Progenitor cell of endocrine pancreas (in vitro differentiated cells): ENCODE data around the gene ARHGAP6. TPM values are rescaled to one million over a fixed set of nuclear protein-coding genes. Genes with fewer than 3 reads are reported as not detected.
"Not testable (repeated sequence)": the region's sequence is repeated elsewhere in the genome, so short reads cannot be mapped to it uniquely, and the experiment has no call there.

Experiments
- DNase-seq: peaks from one replicate; pipeline ENCODE4 v3.0.0; 2021; ENCODE audit warnings: low spot score; ENCODE audit not compliant: unreplicated experiment
- H3K27ac Mint-ChIP-seq: 2 replicates; pipeline ENCODE4 v1.8.0; 2021; ENCODE audit warnings: mild to moderate bottlenecking, moderate library complexity, mixed read lengths
- H3K27me3 Mint-ChIP-seq: 2 replicates; pipeline ENCODE4 v1.8.0; 2021; ENCODE audit warnings: mixed read lengths
- H3K36me3 Mint-ChIP-seq: 2 replicates; pipeline ENCODE4 v1.8.0; 2022; ENCODE audit warnings: mixed read lengths; ENCODE audit not compliant: insufficient read depth
- H3K4me1 Mint-ChIP-seq: 2 replicates; pipeline ENCODE4 v1.8.0; 2021; ENCODE audit warnings: low read depth, mixed read lengths
- H3K4me3 Mint-ChIP-seq: 2 replicates; pipeline ENCODE4 v1.8.0; 2021; ENCODE audit warnings: low read depth, mild to moderate bottlenecking, moderate library complexity, mixed read lengths
- H3K9me3 Mint-ChIP-seq: 2 replicates; pipeline ENCODE4 v1.8.0; 2021; ENCODE audit warnings: low read depth, mixed read lengths
- CTCF ChIP-seq: fragments of 200-600 bp; sonication (generic); IDR thresholded peaks from one replicate; pipeline ENCODE4 v1.5.0; 2021; ENCODE audit warnings: antibody characterized with exemption, mild to moderate bottlenecking; ENCODE audit not compliant: unreplicated experiment
- total RNA-seq: library from RNA; stranded (reverse); gene quantifications from 2 replicates; pipeline ENCODE4 v1.2.1, GENCODE V29; 2021

Gene ARHGAP6
- total RNA-seq, 1 donor from 2014 or later, result 1.9 TPM

GRCh38 chrX:11525685-11526084, 140.0 kb downstream of the ARHGAP6 start:
- Mint-ChIP-seq H3K27ac (no peak overlapping the region), H3K4me1 (peaks cover 6% of the 10 kb centered on the region), H3K4me3 (no peak overlapping the region), H3K36me3 (no peaks in the 10 kb centered on the region), H3K27me3 (no peaks in the 10 kb centered on the region), H3K9me3 (peaks cover 4% of the 10 kb centered on the region)
- no peak for TF ChIP-seq CTCF
- DNase-seq, result no peak

GRCh38 chrX:11519234-11519633, 146.5 kb downstream of the ARHGAP6 start:
- not testable (repeated sequence) for H3K27me3 Mint-ChIP-seq, DNase-seq, H3K4me1 Mint-ChIP-seq, H3K27ac Mint-ChIP-seq, H3K4me3 Mint-ChIP-seq, H3K36me3 Mint-ChIP-seq
- peaks cover 16% of the 10 kb centered on the region for H3K9me3 Mint-ChIP-seq

GRCh38 chrX:11509786-11510185, 155.9 kb downstream of the ARHGAP6 start:
- Mint-ChIP-seq H3K36me3 (no peaks in the 10 kb centered on the region), H3K4me1 (no peaks in the 10 kb centered on the region), H3K27me3 (no peaks in the 10 kb centered on the region), H3K4me3 (no peak overlapping the region), H3K9me3 (peaks cover 43% of the 10 kb centered on the region), H3K27ac (no peak overlapping the region)
- no peak for TF ChIP-seq CTCF
- no peak for DNase-seq

DNA sequence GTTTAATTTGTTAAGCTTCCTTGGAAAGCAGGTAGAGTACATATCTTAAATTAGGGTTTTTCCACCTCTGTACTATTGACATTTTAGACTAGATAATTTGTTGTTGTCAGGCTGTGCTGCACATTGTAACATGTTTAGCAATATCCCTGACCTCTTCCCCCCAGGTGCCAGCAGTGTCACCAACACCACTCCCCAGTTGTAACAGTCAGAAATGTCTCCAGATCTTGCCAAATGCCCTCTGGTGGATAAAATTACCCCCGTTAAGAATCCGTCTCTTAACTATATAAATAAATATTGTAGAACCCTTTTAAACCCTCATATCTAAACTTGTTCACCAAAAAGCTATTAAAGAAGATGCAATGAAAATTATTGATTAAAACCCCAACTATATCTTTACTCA, 161.5 kb downstream of the ARHGAP6 start:
- DNase-seq, result no peak
- TF ChIP-seq CTCF, result no peak
- no peaks in the 10 kb centered on the region for H3K36me3 Mint-ChIP-seq
- H3K27me3 Mint-ChIP-seq, result no peaks in the 10 kb centered on the region
- peaks cover 30% of the 10 kb centered on the region for H3K9me3 Mint-ChIP-seq
- no peak overlapping the region for H3K27ac Mint-ChIP-seq
- no peaks in the 10 kb centered on the region for H3K4me1 Mint-ChIP-seq
- no peak overlapping the region for H3K4me3 Mint-ChIP-seq

- peaks cover 14% of the 10 kb centered on the region for H3K9me3 Mint-ChIP-seq
- H3K27me3 Mint-ChIP-seq, result no peaks in the 10 kb centered on the region
- TF ChIP-seq CTCF, result no peak
- no peak for DNase-seq
- no peak overlapping the region for H3K27ac Mint-ChIP-seq
- H3K4me3 Mint-ChIP-seq, result no peak overlapping the region
- no peaks in the 10 kb centered on the region for H3K36me3 Mint-ChIP-seq
- H3K4me1 Mint-ChIP-seq, result no peaks in the 10 kb centered on the region
Measured at GRCh38 chrX:11499076-11500044, 166.4 kb downstream of the ARHGAP6 start.

GRCh38 chrX:11491375-11491774, 174.3 kb downstream of the ARHGAP6 start:
- not testable (repeated sequence) for DNase-seq, H3K4me3 Mint-ChIP-seq, H3K27ac Mint-ChIP-seq, H3K27me3 Mint-ChIP-seq, H3K4me1 Mint-ChIP-seq, H3K36me3 Mint-ChIP-seq
- peaks cover 31% of the 10 kb centered on the region for H3K9me3 Mint-ChIP-seq
